ENCODE measurements around the gene TRAPPC2L.

Gene TRAPPC2L

DNA sequence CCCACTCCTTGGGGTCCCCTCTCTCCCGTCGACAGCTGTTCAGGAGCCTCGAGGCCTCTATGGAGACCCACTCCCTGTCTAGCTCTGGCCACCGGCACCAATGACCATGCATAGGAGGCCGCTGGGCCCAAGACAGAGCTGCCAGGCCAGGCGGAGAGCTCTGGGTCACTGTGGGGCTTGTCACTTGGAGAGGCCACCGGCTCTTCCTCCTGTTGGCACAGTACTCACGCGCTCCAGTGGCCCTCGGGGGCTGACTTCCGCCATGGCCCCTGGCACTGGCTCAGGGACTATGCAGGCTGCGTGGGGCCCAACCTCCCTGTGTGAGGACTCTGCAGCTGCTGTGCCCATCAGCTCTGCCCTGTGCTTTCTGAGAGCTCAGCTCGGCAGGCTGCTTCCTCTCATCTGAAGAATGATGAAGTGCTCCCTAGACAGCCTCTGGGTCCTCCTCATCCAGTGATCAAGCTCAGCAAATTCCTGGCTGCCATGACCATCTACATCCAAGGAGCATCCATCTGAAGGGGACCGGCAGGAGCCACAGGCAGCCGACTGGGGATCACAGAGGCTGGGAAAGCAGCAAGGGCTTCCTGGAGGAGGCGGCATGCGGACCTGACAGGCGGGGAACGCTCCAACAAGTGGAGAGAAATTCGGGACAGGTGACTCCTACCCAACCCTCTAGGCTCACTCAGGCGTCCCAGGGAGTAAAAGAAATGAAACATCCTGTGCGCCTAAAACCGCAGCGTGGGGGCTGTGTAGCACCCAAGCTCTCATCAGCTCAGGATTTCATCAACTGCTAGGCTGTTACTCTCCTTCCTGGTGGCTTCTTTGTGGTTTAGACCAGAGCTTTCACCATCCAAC, 17.0 kb upstream of the TRAPPC2L start:
- no peak for DNase-seq

DNA sequence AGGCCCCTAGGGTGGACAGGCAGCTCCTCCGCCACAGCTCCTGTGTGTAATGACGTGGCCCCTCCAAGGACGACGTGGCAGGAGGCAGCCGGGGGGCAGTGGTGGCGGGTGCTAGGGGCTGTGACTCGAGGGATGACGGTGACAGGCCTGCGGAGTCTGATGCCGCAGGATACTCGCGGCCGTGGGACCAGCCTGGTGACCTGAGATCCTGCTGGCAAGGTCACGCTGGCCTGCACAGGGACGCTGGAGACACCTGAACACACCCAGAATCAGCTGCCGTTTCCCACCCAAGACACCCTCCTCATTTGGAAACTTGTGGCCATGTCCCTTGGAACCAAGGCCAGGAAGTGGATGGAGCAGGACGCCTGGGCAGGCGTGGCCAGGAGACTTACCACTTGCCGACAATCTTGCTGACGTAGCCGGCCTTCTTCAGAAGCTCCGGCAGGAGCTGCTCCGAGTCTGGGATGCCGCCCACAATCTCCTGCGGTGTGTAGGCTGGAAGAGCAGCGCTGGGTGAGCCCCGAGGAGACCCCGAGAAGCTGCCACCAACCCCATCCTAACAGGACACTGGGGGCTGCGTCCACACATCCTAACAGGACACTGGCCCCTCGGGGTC, 16.2 kb upstream of the TRAPPC2L start:
- no peak for DNase-seq

DNA sequence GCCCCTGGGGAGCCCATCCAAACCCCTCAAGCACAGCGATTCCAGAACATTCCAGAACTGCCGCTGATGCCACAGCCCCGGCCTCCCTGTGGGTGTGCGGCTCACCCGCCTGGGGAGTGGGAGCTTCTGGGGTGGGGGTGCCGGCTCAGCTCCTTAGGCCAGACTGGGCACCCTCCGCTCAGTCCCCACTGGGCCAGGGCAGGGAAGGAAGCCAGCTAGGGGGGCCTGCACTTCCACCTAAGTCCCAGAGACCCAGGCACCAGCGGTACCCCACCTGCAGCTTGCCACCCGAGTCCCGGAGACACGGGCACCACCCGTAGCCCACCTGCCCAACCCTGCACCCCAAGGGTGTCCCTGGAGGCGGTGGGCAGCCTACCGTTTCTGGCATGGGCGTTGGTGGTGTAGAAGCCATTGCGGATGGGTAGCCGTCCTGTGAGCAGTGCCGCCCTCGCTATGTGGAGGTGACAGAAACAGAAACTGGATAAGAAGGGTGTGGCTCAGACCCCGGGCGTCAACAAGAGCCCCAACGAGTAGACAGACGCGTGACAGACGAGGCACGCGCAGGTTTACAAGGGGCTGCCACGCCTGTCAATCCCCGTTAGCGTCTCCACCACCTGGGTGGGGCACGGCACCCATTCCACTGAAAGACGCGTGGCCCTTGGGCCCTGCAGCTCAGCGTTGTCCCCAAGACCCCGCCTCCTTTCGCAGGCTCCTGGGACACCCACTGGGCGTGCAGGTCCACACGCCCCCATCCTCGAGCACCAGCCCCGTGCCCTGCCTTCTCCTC, 15.2 kb upstream of the TRAPPC2L start:
- DNase-seq, result no peak

DNA sequence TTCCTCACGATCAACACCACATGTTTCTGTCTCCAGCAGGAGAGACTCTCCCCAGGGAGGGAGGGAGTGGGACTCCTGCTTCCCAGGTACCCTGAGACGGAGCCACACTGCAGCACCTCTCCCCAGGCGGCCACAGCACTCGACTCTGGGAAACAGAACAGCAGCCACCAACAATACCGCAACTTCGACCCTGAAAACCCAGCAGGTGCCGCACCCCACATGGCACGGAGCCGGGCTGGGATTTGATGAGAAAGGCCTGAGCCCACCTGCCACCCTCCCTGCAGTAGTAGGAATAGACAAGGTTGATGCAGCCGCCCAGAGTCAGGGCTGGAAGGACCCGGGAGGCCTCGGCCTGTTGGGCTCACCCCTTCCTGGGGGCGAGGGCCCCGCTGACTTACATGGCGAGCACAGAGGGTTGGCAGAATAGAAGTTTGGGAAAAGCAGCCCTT, 14.6 kb upstream of the TRAPPC2L start:
- DNase-seq, result no peak

DNA sequence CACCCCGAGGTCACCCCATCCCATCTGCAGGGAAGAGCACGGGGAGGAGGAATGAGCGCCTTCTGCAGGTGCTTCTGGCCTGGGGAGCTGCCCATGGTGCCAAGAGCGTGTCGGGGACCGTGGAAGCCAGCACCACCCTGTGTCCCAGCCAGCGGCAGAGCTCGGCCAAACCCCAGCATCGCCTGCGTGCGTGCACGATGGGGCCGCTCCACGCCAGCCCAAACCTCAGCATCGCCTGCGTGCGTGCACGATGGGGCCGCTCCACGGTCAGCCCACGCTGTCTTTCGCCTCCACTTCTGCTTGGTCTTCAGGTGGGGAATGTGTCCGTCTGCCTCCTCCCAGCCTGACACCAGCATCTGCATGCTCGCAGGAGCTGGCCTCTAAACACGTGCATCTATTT, 14.1 kb upstream of the TRAPPC2L start:
- DNase-seq, result no peak

DNA sequence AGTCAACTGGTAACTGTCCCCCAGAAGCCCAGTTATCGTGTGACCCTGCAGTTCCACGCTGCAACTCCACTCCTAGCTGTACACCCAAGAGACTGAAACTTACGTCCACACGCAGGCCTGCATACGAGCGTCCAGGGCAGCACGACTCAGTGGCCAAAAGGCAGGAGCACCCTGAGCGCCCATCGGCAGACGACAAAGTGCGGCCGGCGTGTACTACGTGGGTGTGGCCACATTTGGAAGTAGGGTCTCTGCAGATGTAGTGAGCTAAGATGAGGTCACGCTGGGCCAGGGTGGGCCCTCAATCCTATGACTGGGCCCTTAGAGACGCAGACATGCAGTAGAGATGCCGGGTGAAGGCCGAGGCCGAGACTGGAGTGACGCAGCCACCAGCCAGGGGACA, 13.7 kb upstream of the TRAPPC2L start:
- no peak for DNase-seq

DNA sequence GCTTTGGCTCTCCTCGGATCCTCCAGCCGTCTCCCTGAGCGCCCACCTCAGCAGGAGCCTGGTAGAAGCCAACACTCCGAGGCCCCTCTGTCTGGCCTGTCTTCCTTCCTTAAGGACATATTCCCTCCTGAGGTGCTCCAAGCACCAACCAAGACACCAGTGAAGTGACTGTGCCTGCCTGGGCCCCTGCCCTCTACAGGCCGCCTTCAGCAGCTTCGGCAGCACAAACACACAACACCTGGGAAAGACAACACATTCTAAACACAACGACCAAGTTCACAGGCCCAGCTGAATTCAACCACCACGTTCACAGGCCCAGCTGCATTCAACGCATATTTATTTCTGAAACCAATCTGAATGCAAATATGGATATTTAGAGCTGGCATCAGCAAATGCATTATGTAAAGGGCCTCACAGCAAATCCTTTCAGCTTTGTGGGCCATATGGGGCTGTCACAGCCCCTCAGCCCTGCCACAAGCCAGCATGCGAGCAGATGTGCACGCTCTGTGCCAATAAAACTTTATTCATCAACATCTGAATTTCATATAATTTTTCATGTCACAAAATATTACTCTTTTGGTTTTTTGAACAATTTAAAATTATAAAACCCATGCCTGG, 12.4 kb upstream of the TRAPPC2L start:
- no peak for DNase-seq

DNA sequence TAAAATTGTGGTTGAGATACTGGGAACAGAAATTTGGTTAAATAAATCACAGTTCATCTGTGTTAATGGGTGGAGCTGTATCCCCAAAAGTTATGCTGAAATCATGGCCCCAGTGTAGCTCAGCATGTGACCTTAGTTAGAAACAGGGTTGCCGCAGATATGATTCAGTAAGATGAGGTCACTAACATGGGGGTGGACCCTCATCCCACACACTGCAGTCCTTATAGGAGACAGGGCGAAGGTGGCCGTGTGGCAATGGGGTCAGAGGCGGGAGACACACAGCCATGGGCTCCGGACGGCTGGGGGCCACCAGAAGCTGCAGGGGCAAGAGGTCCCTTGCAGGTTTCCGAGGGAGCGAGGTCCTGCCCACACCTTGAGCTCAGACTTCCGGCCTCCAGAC, 10.8 kb upstream of the TRAPPC2L start:
- no peak for DNase-seq

DNA sequence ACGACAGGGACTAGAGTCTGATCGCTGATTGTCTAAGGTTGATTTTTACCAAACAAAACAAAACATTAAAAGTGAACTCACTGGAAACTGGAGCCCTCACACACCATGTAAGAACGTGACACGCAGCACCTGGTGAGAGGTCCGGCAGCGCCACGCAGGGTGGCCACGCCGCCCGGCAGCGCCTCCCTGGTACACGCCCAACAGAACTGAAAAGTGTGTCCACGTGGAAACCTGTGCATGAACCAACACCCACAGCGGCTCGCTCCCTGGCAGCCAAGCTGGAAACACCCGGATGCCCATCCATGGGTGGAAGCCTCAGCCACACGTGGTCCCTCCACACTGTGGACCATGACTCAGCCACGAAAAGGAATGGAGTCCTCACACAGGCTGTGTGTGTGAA, 9.3 kb upstream of the TRAPPC2L start:
- no peak for DNase-seq

DNA sequence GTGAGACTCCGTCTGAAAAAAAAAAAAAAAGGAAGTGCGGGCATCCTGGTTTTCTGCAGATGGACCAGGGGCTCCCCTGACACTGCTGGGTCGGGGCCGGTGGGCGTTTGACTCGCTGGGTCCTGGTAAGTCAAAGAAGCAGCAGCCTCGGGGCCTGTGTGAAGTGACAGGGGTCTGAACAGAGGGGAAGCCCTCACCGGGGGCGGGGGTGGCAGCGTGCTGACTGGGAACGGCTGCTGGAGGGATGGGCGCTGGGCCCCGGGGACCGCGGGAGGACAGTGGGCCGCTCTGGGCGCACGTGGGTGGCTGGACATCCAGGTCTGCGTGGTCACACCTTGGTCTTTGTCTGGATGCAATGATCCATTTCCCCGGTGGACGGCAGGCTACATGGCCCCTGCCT, 8.4 kb upstream of the TRAPPC2L start:
- DNase-seq, result no peak

DNA sequence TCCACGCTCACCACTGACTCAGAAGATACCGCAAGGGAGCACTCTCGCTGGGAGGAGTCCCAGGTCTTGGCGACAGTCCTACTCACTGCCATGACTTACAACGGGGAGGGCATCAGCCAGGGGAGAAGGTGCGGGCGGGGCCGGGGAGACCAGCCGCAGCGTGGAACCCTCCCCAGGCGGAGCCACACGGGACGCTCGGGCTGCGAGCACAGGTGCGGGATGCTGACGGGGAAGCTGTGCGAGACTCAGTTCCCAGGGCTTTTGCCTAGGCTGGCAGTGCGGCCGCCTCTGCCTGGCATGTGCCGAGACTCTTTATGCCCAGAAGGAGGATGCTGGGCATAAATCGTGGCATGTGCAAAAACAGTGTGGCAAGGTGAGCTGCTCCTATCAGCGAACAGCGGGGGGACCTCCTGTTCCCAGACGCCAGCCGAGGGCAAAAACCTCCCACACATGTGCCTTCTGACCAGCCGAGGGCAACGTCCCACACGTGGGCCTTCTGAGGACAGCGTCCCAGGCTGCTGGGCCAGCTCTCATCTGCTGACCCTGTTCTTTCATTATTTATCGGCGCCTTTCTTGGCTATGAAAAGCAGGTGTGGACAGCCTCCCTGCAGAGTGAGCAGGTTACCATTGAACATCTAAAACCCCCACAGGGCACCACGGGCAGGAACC, 6.3 kb upstream of the TRAPPC2L start:
- no peak for DNase-seq

DNA sequence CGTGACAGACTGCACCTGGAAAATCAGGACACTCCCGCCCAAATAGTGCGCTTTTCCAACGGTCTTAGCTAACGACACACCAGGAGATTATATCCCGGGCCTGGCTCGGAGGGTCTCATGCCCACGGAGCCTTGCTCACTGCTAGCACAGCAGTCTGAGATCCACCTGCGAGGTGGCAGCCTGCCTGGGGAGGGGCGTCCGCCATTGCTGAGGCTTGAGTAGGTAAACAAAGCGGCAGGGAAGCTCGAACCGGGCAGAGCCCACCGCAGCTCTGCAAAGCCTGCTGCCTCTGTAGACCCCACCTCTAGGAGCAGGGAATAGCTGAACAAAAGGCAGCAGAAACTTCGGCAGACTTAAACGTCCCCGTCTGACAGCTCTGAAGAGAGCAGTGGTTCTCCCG, 5.3 kb upstream of the TRAPPC2L start:
- DNase-seq, result no peak

DNA sequence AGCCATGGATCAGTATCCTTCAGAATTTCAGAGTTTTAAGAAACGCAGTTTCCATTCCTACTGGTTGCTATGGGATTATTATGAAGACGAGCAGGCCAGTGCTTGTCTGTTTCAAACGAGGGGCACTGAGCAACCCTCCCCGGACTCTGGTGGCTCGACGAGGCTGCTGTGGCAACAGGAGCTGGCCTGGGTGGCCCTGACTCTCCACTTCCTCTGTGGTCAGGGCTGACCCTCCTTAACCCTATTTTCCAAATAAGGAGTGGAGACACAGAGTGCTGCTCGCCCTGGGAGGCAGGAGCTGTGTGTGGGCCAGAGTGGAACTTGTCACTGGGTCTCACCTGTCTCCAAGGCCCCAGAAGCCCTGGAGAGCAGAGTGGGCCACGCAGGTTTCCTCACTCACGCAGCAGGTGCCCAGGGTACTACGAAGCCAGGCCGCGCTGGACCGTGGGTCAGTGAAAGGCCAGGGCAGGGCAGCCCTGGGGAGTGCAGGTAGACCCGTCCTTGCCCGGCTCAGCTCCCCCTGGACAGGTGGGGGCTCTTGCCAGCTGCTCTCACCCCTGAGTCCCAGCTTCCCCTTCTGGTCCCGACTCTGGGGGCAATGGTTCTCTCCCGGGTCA, 3.5 kb upstream of the TRAPPC2L start:
- DNase-seq, result no peak

DNA sequence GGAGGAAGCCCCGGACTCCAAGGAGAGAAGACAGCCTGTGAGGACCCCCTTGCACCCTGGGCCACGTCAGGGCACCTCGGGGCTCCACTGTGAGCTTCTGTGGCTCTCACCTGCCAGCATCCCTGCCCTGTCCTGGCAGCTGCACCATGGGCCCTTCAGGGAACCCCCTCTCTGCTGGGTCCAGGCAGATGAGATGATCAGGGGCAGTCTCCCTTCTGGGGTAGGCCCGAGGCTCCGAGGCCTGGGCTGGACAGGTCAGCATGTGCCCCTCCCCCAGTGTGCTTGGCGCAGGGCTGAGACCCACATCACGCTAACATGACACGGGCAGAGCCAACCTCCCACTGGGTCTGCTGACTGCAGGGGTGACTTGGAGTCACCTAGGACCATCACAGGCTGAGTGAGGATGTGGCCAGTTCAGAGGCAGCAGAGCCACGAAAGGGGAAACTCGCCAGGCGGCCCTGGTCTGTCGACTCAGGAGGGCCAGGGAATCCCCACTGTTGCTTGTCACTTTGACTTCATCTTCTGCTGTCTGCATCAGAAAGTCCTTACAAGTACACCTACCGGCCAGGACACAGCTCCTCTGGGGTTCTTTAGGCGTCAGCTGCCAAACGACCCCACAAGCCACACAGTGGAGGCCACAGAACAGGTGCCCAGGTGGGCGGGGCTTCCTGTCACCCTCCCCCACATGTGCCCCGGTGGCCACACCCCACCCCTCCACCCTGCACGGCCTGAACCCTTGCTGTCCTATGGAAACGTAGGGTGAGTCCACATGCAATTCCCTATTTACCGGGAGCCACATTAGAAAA, 2.4 kb upstream of the TRAPPC2L start:
- DNase-seq, result peak in 1 of 2 donors; percentile 24

DNA sequence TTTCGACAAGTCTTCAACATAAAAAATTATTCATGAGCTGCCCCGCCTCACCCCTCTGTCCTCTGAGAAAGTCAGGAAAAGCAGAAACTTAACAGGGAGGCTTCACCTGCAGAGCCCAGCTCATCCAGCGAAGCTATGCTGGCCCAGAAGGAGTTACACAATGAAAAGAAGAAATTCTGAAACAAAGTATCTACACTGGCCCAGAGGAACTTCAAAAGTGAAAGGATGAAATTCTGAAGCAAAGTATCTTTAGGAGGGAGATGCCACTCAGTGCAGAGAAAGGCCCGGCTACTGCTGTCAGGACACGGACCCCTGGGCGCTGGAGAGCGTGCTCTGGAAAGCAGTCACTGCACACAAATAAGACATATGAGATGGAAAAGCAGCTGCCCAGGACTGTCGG, 1.8 kb upstream of the TRAPPC2L start:
- DNase-seq, result no peak

DNA sequence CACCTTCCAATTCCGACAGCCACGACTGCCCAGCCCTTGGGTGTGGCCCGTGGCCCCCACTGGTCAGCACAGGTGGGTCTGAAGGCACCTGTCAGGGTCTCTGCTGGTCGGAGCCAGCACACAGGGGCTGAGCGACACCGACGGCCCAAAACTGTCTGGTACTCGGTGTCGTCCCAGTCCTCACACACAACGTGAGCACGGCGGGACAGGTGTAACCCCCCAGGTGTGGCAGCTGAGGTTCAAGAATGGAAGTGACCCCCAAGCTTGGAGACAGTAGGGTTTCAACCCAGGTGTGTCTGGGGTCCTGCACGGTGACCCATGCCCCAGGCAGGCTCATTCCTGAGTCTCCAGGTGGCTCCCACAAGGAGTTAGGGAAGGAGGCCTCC, 1.2 kb upstream of the TRAPPC2L start:
- no peak for DNase-seq

DNA sequence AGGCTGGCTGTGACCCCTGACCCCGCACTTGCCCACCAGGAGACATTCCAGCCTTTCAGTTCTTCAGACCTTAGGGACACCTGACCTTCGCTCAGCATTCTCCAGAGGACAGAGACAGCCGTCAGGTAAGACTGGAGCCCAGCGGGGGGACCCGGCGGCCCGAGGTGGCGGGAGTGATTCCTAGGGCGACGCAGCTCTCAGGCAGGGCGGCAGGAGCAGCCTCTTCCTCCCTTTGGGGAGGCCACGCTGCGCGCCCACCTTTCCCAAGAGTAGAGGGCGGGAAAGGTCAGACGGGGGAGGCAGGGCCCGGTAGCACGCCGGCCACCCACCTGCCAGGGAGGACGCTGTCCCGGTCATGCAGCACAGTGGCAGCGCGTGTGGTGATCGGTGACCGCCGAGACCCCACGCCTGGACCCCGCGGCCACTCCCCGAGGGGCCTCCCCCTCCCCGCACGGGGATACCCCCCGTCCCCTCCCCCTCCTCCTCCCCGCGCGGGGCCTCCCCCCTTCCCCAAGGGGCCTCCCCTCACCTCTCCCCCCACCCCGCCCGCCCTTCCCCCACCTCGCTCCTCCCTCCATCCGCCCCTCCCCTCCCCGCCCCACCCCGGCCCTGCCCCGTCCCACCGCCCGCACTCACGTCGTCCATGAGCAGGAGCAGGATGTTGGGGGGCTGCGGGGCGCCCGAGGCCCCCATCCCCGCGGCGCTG, 652 bp upstream of the TRAPPC2L start:
- DNase-seq, result no peak

DNA sequence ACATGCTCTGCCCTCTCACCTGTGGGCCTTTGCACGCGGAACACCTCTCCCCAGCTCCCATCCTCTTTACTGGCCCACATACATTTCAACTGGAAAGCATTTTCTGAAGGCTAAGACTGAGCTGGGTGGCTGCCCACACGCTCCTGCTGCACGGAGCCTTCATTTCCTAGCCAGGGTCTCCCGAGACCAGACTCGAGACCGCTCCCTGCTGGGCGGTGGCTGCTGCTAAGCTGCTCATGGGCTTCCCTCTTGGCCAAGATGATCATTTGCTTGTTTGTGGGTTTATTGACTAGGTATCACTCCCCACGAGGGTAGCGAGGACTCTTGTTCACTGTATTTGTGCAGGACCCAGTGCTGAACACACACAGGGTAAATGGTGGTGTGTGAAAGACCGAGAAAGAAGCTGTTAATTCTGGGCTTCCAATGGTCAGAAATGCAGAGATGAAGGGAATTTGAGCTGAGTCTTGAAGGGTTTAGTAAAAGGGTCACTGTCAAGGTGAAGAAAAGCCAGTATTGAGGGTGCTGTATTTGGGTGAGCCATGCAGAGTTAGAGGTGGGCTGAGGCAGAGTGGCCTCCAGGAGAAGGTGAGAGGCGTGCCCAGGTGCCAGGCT, 907 bp downstream of the TRAPPC2L start:
- peak; percentile 31 to 70 for DNase-seq

DNA sequence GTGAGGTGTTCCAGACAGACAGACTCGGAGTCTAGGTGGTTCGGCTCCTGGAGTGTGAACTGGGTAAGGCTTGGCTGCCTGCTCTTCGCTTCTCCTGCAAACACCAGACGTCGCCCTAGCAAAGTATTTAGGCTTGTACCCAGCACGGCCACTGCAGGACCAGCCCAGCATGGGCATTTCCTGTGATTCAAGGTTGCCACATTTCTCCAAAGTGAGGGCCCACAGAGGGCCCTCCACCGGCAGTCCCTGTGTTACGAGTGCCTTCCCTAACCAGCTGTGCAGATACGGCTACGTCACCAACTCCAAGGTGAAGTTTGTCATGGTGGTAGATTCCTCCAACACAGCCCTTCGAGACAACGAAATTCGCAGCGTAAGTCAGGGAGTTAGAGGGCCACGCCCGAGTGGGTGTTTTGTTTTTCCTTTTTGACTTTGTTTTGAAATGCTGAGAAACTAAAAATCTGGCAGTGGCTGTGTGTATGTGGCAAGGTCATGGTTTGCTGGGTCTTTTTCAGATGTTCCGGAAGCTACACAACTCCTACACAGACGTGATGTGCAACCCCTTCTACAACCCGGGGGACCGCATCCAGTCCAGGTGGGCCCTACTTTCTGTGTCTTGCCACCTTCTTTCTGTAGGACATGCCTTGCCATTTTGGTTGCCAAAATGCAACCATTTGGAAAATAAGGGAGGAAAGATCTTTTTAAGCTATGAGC, 2.6 kb downstream of the TRAPPC2L start:
- DNase-seq, result no peak

DNA sequence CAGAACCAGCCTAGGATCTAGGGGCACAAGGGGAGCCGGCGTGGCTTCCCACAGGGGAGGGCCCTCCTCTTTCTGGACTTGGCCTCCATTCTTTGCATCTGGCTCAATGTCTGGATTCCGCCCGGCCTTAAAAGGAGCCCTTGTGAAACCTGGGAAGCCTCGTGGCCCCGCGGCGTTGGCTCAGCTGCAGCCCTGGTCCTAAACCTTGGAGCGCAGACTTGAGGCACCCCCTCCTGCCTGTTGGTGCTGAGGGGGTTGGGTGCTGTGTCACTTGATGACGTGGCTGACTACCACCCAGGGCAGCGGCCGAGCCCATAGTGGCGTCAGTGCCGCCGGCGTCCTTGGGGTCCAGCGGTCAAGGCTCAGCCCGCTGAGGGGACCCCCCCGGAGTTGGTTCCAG, 4.4 kb downstream of the TRAPPC2L start:
- DNase-seq, result no peak

All from bone marrow (tissue), 2 donors.